GM19455 (cell line): ENCODE data around the gene HMOX1.
"Not testable (repeated sequence)": the region's sequence is repeated elsewhere in the genome, so short reads cannot be mapped to it uniquely, and the experiment has no call there.

ENCODE experiments used
- ATAC-seq: cut with Tn5 transposase; IDR thresholded peaks from one replicate; pipeline ENCODE4 v1.9.1; 2021; ENCODE audit not compliant: unreplicated experiment

The HMOX1 gene

GRCh38 chr22:35349704-35350538, 31.0 kb upstream of the HMOX1 start:
- ATAC-seq: no peak

DNA sequence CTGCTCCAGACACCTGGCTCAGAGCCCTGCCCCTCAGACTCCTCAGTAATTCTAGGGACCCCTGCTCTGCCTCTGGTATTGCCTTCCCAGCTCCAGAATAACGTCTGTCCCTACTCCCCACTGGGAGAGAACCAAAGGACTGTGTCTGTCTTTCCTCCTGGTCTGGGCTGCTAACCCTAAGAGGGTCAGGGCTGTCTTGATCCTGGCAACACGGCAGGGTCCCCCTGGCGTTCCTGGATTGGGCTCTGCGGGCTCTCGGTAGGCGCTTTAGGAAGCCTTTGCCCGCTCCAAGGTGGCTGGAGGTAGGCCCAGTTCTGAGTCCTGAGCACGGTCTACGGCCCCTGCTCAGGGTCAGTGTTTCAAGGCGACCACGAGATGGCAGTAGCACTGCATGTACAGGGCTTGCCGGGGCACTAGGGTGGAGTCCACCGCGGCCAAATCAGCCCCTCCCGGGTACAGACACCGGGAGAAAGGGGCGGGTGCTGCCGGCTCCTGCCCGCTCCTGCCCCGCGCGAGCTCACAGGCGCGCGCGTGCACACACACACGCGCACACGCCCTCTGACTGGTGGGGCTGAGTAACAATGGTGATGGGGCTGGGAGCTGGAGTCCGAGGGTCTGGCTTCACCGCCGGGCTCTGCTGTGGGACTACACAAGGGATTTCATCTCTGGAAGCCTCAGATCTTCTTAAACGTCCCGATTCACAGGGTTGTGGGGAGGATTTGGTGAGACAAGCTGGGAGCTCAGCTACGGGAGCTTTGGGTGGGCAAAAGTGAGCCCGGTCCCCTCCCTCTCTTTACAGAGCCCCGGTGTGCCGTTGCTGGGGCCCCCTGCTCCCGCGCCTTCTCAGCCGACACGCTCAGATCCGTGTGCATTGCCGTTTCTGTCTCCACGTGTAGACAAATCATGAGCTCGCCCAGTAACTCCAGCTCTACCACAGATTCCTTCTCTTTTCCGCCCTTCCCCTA, 30.1 kb upstream of the HMOX1 start:
- peak; percentile 70 for ATAC-seq

- ATAC-seq: no peak
These were observed 28.4 kb upstream of the HMOX1 start for GRCh38 chr22:35352214-35353111.

DNA sequence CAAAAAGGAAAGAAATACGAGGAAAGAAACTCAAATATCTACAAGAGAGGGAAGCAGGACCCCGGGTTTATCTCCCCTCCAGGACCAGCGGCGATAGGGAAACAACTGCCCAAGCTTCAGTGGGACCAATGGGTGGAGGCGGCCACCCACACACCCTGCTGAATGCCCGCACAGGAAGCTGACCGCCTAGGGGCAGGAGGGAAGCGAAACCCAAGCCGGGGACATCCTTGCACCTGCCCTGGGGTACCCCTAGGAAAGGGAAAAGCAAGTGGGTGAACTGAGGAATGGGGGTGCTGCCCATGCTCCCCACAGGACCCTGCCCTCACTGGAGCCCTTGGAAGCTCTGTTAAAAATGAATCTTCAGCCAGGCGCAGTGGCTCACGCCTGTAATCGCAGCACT, 27.6 kb upstream of the HMOX1 start:
- ATAC-seq: no peak

DNA sequence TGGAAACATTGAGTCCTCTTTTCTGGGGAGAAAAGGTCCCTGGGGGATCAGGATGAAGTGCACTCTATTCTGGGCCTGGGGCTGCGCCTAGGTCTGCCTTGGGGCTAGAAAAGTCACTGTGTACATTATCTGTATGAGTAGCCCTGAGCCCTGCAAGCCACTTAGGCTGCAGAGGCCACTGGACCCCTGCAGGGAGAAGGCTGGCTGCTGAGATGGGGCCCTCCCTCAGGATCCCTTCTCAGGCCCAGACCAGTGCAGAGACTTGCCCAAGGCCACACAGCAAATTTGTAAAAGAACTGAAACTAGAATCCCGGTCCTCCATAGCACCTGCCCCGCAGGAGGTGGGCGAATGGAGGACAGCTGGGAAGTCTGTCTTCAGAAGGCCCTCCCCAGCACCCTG, 26.8 kb upstream of the HMOX1 start:
- ATAC-seq: no peak

GRCh38 chr22:35357883-35358621, 22.8 kb upstream of the HMOX1 start:
- no peak for ATAC-seq

GRCh38 chr22:35359380-35360065, 21.4 kb upstream of the HMOX1 start:
- ATAC-seq: no peak

GRCh38 chr22:35361001-35361558, 19.8 kb upstream of the HMOX1 start:
- no peak for ATAC-seq

DNA sequence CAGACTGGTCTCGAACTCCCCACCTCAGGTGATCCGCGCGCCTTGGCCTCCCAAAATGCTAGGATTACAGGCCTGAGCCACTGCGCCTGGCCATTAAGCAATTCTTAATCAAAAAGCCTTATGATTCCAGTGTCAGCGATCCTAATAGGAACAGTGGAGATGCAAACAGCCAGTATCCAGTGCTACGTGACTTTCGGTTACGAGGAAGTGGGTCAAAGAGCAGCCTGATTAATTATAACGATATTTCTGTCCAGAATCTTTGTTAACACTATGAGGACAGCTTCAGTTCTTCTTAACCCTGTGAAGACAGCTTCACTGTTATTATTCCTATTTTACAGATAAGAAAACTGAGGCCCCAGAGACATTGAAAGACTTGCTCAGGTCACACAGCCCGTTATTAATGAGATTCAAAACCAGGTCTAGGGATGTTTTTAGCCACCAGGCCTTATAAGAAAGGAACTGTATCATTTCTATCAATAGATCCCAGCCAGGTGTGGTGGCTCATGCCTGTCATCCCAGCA, 17.3 kb upstream of the HMOX1 start:
- no peak for ATAC-seq

DNA sequence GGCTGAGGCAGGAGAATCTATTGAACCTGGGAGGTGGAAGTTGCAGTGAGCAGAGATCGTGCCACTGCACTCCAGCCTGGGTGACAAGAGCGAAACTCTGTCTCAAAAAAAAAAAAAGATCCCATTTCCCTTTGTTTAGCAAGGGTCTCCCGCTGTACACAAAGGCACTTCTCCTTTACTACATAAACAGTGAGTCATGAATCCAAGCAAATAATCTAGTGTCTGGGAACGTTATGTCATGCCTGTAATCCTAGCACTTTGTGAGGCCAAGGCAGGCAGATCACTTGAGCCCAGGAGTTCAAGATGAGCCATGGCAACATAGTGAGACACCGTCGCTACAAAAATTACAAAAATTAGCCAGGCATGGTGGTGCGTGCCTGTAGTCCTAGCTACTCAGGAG, 16.7 kb upstream of the HMOX1 start:
- not testable (repeated sequence) for ATAC-seq

DNA sequence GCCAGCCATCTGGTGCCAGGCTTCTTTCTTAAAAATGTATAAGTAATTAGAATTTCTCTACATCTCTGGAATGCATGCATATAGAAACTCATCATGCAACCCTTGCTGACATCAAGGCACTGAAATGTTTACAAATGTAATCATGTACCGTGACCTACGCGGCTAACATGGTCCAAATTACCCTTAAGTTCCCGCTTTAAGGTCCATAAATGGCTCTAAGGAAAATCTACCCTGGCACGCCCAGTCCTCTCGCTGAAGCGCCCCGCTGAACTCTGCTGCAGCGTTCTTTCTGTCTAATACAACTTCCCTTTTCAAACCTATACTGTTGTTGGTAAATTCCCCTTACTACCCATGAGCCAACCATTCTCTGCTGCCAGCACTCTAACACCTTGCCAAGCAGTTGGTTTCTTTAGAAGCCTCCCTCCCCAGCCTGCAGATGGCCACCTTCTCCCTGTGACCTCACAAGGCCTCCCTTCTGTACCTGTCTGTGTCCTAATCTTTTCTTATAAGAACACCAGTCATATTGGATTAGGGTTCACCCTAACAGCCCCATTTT, 13.5 kb upstream of the HMOX1 start:
- no peak for ATAC-seq

DNA sequence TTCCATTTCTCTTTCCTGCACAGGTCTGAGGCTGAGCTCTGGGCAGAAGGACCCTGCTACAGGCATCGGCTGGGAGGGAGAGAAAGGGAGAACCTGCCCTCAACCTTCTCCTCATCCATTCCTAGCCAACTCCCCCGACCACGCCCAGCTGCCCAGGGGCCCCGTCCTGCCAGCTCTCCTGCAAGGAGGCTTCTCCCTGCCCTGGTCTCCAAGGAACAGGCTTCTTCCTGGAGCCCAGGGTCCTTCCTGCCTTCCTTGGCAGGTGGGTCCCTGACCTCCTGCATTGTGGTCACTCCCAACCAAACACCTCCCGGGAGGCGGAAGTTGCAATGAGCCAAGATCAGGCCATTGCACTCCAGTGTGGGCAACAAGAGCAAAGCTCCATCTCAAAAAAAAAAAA, 12.5 kb upstream of the HMOX1 start:
- ATAC-seq: no peak

- no peak for ATAC-seq
These were observed 10.9 kb upstream of the HMOX1 start for GRCh38 chr22:35369996-35370395.

DNA sequence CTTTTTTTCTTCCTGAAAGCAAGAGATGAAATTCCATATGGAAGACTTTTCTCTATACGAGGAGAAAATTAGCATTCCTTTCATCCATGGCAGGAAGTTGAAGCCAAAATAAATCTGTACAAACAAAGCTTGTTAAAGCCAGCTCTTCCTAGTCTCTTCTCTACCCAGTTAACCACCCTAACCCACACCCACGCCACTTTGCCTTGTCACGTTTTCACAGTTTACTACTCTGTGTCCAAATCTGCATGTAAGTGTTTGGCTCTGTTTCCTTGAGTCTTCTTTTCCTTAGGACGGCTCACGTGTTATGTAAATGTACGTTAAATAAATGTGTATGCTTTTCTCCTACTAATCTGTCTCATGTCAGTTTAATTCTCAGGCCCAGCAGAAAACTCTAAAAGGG, 7.1 kb upstream of the HMOX1 start:
- ATAC-seq: no peak

- ATAC-seq: no peak
These were observed 5.9 kb upstream of the HMOX1 start for GRCh38 chr22:35375031-35375430.

DNA sequence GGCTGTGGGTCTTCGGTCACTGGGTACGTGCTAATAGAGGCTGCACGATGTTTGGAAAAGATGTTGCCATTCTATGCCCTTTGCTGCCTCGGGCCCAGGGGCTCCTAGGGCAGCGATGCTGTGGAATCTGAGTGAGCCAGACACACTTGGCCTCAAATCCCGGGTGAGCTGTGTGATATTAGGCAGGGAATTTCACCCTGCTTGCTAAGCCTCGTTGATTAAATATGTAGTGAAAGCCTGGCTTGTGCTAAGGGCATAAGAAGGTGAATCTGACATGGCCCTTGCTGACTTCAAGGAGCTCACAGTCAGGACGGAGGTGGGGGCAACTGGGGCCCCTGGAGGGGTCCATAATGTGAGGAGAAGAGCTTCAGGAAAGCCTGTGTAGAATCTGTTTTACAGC, 5.4 kb upstream of the HMOX1 start:
- no peak for ATAC-seq

DNA sequence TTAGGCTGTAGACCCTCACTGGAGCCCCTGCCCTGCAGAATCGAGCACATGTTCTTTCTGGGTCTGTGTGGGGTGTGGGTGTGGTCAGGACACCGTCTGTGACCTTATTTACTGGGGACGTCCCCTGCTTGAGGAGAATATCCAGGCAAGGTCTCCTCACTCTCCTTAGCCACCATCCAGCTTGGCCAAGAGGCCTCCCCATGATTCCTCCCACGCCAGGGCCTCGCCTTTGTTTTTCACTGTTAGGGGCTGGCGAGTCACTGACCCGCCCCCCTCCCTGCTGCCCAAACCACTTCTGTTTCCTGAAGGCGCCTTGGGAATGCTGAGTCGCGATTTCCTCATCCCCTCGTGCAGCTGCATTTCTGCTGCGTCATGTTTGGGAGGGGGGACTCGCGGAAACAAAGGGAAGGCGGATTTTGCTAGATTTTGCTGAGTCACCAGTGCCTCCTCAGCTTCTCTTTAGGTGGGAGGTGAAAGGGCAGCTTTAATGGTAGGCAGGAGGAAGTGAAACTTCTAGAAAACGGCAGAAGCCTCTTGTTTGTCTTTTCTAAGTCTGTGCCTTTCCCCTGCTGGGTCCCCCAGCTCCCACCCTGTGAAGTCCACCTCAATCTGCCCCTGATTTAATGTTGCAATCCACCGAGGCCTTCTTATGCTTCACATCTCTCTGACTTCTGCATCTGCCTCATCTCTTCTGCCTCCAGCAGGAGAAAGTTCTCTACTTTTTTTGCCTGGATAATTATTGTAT, 4.0 kb upstream of the HMOX1 start:
- ATAC-seq: no peak

DNA sequence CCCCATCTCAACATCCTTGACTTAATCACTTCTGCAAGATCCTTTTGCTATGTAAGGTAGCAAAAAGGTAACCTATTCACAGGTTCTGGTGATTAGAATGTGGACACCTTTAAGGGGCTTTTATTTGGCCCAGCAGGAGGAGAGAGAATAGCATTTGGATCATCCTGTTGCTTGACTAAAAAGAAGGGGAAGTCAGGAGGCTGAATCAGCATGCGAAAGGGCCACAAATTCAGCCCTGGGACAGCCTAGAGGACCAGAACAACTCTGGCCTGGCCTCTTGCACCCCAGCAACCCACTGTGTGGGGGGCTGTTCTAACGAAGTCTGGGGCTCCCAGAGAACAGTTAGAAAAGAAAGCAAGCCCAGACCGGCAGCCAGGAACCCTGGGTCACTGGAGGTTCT, 3.2 kb upstream of the HMOX1 start:
- no peak for ATAC-seq
